HG03135 (cell line): ENCODE measurements around the gene PLCH1.
"Not testable (repeated sequence)": the region's sequence is repeated elsewhere in the genome, so short reads cannot be mapped to it uniquely, and the experiment has no call there.

Experiments used
- ATAC-seq: cut with Tn5 transposase; IDR thresholded peaks from one replicate; pipeline ENCODE4 v1.9.1; 2021; ENCODE audit warnings: mild to moderate bottlenecking, moderate library complexity; ENCODE audit not compliant: unreplicated experiment

Gene PLCH1

DNA sequence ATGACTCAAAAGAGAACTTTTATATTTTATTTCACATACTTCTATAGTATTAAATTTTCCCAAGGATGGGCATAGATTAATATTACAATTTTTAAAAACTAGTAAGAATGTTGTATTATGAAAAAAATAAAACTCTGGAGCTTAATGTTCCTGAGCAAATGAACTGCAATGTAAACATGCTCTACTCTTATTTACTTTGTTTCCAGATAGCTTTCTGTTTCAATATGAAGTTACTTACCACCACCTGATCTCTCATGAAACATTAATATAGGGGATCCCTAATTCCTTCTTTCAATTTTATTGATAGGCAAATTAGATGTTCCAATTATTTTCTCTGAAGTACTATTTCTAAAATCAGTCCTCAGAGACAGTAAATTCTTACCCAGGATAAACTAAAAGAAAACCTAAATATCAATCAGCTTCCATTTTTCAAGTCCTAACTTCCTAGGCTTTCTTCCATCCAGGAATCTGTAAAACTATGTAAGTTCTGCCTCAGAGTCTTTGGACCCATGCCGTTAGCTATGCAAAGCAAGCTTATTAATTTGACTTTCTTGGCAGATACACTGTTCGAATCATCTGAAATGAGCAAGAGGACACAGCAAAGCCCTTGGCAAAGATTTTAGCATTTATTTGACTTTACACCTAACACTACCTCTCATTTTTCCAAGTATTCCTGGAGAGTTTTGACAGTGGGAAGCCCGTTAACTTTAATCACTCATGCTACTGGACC is 93.2 kb downstream of the PLCH1 start:
- ATAC-seq, result no peak

DNA sequence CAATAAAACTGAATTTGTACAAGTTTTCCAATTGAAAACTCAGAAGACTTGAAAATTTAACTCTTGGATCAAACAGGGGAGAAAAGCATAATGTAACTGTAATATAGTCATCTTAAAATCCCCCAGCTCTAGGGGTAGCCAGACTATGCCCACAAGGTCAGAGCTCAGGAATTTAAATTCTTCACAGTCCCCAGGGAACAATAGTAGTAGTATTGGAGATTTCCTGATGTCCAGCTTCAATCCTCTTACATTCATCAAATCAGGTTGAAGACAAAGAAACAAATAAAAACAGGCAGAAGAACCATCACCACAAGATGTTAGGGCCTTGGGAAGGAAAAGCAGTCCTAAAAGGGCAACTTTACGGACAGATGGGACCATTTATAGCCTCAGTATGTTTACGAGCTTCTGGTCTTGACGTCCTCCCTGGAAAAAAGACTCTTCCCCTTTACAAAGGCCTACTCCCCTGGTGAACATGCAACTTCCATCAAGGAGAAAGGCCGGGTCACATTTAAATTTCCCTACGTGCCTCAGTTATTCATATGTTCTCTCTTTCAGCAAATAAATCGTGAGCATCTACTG is 96.8 kb downstream of the PLCH1 start:
- ATAC-seq, result no peak

DNA sequence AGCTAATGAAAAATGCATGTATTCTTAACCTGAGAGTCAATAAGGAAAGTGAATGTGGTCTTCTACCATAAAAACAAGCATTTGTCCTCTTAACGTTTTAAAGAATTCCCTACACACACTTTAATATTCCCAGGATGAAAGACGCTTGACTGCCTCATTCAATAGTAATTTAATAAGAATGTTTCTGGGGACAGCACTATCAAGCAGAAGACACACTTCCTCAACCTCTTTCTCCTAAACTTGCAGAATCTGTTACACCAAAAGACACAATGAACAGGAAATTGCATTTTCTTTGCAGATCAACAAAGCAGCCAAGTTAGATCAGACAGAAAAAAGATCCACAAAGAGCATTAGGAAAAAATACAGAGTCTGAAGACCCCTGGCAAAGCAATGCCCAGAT is 97.7 kb downstream of the PLCH1 start:
- ATAC-seq, result no peak

DNA sequence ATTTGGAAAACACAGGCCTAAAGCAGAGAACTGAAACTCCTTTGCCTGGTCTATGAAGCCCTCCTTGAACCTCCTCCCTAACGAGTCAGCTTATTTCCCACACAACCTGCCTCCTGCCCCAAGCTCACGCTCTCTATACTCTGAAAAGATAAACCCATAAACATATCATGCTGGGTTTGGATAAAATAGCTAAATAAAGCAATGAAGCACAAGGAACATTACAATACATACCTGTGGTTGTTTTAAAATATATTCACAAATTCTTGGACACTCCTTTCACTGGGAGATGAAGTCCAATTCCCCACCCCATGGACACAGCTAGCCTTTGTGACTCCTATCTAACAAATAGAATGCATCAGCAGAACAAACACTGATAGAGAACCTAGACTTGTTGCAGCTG is 98.2 kb downstream of the PLCH1 start:
- no peak for ATAC-seq

DNA sequence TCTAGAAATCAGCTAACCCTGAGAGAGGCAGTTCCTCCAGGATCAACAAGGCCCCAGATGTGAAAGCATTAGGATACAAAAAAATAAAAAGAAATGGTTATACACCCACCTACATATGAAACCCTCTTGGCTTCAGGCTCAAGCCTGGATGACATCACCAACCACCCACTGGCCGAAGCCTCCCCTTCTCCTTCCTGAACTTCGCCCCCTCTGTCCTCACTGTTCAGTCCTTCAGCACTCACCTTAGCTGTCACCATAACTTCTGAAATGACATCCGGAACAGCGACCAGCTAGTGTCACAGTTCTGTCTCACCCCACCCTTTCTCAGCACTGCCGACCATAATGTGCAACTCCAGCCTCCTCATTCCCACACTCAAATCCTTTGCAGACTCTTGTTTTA is 98.7 kb downstream of the PLCH1 start:
- no peak for ATAC-seq

DNA sequence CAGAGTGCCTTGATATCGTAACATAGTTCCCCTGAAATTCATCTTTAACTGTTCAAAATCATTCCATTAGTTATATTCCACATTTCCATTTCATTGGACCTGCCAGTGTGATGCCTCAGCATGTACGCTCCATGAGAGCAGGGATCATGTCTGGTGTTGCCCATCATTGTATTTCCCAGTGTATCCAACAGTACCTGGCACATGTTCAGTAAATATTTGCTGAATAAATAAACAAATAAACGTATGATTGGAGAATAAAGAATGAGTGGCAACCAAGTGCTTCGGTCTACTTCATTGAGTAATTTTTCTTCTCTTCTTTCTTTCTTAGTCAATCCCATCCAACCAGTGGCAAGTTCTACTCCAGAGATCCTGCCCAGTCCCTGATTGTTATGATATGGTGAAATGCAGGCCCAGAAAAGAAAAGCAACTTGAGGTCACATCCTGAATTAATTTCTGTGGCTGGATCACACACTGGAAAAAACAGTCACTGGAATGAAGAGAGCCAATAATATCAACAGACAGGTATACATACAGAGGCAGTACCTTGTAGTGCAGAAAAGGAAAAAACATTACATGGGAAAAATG is 101.2 kb downstream of the PLCH1 start:
- ATAC-seq, result no peak

DNA sequence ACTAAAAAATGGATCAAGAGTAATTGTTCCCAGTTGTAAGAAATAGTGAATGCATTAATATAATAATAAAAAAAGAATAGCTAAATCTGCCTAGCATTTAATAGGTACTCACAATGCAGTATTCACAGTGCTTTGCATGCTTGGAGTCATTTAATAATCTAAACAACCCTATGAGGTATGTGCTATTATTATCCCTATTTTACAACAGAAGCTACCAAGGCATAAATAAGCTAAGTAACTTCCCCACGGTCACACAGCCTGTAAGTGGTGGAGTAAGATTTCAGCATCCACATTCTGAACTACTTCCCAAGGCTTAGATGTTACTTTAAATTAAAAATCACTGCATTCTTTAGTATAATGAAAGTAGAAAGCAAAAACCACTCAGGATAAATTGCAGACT is 102.9 kb downstream of the PLCH1 start:
- ATAC-seq, result no peak

DNA sequence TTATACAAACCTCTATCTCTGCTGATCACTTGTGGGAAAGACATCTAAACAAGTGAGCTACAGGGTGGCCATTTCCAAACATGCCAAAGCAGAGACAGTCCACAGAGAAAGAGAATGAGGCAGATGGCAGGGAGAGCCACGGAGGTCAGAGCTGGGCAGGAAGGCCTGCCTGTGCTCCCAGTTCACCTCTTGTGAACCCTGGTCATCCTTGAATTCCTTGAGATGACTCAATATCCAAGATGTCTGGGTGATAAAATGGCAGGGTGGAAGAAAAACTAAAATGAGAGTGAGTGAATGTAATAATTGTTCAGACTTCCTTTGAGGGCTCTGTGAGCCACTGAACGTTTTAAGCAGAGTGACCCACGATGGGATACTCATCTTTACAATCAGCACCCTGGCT is 104.8 kb downstream of the PLCH1 start:
- no peak for ATAC-seq

DNA sequence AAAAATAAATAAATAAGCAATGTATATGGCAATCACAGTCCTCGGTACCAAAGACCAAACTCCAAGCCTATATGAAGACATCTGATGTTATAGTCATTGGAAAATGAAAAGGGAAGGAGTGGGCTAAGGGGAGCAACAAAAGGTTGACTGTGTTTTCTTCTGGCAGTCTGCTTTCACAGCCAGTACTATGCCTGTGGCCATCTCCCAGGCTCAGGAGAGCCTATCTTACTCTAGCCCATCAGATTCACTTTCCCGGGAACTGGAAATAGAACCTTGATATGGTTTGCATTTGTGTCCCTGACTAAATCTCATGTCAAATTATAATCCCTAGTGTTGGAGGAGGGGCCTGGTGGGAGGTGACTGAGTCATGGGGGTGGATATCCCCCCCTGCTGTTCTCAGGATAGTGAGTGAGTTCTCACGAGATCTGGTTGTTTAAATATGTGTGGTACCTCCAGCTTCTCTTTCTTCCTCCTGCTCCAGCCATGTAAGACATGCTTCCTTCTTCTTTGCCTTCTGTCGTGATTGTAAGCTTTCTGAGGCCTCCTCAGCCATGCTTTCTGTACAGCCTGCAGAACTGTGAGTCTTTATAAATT is 105.3 kb downstream of the PLCH1 start:
- no peak for ATAC-seq

DNA sequence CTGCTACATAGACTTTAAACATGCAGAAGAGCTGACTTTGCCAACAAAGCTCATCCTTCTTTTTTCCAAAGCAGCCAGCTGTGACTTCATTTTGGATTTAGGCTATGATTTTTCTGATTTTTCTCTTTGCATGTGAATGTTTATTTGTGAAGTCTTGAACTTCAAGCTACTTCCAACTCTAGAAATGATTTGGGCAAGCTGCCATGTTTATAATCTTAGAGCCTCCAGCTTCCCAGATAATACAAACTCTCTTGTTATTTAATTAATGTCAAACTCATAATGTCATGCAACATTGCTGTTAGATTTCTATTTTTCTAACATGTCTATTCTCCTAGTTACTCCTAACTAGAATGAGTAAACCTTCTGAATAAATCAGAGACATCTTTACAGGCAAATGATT is 106.4 kb downstream of the PLCH1 start:
- ATAC-seq, result not testable (repeated sequence)

DNA sequence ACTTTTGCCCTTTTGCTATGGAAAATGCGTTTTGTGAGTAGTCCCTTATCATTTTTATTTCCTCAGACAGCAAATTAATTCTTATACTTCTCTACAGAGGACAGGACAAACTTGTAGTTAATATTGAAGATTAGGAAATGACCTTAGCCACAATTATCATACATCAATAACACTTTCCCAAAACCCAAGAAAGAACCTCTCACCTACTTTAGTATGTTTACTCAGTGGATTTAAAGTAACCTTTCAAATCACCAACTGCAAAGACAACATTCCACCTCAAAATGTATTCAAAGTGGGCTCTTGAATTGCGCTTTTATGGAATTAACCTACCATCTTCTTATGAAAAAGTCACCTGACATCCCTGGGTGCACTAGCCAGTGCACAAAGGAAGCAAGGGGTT is 107.3 kb downstream of the PLCH1 start:
- ATAC-seq, result no peak

DNA sequence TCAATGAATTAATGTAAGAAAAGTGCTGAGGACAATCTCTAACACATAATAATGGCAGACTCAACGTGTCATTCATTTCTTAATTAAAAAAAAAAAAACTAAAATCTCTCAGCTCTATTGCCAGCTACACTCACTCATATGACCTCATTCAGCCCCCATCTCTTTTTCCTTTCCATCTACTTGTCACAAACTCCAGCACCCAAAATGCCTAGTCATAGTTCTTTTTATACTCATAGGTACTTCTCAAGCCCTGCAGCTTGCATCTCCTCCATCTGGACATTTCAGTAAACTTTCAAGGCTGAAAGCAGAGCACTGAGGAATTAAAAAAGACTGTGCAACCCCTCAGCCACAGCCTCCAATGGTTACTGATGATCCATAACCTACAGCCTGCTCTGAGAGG is 109.8 kb downstream of the PLCH1 start:
- no peak for ATAC-seq

DNA sequence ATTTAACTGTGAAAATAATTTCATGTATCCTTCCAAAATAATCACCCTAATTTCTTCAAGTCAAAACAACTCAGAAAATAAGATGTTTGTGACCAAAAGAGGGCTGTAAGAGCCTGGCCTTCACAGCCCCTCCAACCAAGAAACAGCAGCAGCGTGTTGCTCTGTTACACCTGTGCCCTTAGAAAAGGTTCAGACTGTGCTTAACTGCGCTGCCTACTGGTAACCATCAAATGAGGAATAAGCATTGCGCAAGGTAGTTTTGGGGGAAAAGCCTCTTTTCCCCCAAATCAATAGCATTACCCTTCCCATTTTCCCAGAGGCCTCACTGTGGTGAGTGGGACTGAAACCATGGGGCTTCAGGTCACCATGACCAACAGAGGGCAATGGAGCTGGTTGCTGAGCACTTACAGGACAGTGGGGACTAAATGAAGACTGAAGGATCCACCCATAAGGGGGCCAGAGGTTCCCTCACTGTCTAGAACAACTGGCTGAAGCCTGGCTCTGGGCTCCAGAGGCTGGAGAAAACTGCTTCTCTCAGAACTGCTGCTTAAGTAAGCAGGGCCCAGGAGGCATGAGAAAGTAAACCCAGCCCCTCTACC is 110.7 kb downstream of the PLCH1 start:
- ATAC-seq, result no peak

DNA sequence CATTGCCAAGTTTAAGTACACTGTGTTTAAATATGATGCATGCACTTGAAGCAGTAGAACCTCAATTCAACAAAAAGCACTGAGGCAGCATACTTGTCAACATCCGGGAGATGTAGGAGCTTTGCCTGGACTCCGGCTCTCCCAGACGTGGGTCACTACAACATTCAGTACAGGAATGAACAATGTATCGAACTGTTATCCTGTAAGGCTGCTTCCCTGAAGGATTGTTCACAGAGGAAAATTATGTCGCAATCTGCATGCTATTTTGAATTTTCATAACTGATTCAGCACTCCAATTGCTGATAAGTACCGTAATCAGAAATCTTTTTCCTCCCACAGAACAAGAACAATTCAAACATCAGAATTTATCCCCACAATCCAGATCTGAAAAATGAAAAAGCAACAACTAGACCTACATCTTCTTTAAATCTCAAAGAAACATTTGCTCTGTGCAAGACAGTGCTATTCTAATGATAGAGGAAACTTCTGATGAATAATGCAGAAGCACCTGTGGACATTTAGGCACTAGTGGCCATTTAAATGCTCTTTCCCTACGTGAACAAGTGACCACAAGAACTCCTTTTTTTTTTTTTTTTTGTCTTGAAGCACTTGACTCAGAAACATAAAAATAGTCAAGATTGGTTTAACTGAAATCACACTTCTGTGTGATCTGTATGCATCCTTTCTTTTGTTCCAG is 113.4 kb downstream of the PLCH1 start:
- no peak for ATAC-seq

DNA sequence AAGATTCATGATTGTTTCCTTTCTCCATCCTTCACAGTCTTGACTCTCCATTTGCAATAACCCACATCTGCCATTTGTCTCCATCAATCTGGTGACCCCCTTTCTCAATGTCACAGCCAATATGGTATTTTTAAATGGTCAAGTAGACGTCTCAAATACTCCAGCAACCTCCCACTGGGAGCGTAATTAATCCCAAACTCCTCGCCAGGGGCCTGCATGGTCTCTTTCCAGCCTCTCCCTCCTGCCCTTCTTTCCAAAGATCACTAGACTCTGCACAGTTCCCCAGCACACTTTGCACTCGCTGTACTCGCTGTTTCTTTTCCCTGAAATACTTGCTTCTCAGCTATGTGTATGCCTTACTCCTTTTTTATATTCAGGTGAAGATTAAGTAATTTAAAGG is 115.3 kb downstream of the PLCH1 start:
- no peak for ATAC-seq

DNA sequence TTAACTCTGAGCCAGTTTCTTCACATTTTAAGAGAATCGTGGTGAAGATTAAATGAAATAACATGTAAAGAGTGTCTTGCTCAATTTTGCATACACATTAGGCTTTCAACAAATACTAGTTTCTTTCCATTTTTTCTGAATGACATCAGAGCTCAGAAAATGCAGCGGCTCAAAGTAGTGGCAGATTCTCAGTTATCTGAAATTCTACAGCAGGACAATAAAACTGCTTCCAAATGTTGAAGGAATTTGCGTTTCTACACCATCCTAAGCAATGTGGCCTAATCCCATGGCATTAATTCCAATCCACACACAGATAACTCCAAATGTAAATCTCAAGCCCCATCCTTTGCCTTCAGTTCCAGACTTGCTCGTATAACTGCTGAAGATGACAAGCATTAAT is 115.8 kb downstream of the PLCH1 start:
- no peak for ATAC-seq

DNA sequence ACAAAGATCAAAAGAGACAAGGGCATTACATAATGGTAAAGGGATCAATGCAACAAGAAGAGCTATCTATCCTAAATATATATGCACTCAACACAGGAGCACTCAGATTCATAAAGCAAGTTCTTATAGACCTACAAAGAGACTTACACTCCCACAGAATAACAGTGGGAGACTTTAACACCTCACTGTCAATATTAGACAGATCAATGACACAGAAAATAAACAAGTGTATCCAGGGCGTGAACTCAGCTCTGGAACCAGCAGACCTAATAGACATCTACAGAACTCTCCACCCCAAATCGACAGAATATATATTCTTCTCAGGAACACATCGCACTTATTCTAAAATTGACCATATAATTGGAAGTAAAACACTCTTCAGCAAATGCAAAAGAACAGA is 122.2 kb downstream of the PLCH1 start:
- ATAC-seq, result not testable (repeated sequence)

DNA sequence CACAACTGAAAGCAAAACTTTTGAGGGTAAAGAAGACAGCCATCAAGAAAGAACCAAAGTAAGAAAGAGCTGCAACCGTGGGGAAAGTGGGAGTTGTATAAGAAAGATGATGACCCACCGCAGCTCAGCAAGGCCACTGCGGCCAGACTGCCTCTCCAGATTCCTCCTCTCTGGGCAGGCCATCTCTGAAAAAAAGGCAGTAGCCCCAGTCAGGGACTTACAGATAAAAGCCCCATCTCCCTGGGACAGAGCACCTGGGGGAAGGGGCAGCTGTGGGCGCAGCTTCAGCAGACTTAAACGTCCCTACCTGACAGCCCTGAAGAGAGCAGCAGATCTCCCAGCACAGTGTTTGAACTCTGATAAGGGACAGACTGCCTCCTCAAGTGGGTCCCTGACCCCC is 124.3 kb downstream of the PLCH1 start:
- not testable (repeated sequence) for ATAC-seq

DNA sequence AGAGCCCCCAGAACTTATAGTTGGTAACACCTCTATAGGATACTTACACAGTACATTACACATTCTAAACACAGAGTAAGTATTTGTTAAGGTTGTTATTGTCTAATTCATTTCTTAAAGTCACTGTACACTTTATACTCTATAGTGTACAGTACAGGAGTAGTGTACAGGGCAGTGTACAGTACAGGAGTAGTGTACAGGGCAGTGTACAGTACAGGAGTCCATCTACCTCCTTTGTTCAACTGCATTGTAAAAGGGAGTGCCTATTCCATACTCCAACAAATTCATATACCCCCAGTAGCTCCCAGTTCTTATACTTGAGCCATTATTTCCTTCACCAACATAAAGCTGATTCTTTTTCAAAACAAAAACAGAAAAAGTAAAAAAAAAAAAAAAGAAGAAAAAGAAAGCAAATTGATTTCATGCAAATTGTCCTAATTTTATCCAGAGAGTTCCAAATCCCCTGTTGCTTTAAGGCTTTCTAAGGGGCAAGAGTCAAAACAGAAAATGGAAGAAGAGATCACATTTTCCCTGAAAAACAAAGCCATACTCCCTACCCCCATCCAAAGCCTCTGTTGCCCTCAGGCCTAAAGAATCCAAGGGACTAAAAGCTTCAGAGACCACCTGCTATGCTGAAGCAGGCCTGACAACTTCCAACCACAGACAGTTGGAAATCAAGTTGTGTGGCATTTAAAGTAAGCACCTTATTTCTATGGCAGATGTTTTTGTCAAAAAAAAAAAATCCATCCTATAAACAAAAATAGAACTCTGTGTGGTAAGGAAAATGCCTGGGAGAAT is 125.6 kb downstream of the PLCH1 start:
- no peak for ATAC-seq

DNA sequence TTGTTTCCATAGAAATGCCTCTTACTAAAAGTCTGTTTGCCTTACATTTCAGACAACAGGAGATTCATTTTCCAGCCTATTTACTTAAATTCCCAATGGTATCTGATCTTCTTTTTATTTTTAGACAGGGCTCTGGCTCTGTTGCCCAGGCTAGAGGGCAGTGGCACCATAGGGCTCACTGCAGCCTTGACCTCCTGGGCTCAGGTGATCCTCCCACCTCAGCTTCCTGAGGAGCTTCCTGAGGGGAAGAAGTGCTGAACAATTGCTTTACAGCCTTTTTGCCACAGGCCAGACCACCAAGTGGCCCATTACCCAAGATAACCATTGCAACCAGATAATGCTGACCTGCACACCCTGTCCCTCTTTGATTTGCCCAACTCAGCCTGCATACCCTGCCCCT is 126.3 kb downstream of the PLCH1 start:
- no peak for ATAC-seq
